HUES64 (cell line): ENCODE results near the gene SNX1.

Experiments
- H3K27ac ChIP-seq: 2 replicates; pipeline ENCODE4 v1.7.0; 2013; ENCODE audit warnings: low read depth, low read length, inconsistent platforms
- H3K27me3 ChIP-seq: 2 replicates; pipeline ENCODE4 v1.6.1; 2013; ENCODE audit warnings: mild to moderate bottlenecking, low read length; ENCODE audit not compliant: insufficient read depth
- H3K36me3 ChIP-seq: 2 replicates; pipeline ENCODE4 v1.6.1; 2013; ENCODE audit warnings: mild to moderate bottlenecking, low read length; ENCODE audit not compliant: insufficient read depth
- H3K4me1 ChIP-seq: 2 replicates; pipeline ENCODE4 v1.6.1; 2013; ENCODE audit warnings: mild to moderate bottlenecking, low read length, moderate library complexity; ENCODE audit not compliant: insufficient read depth
- H3K4me3 ChIP-seq: 2 replicates; pipeline ENCODE4 v1.5.1; 2013; ENCODE audit warnings: mild to moderate bottlenecking, low read length, moderate library complexity
- H3K9ac ChIP-seq: 2 replicates; pipeline ENCODE4 v1.6.1; 2013; ENCODE audit warnings: mild to moderate bottlenecking, low read depth, low read length
- H3K9me3 ChIP-seq: 2 replicates; pipeline ENCODE4 v1.6.1; 2013; ENCODE audit warnings: low read depth, low read length; ENCODE audit not compliant: insufficient read depth
- WGBS: fragments of 150-250, 120-280 bp; methylation state at CpG from one replicate; pipeline ENCODE4 v1.1.7; 2013; ENCODE audit warnings: missing lambda C conversion rate; 5-methylcytosine and 5-hydroxymethylcytosine counted together

The SNX1 gene

GRCh38 chr15:64149424-64149823 is 53.6 kb downstream of the SNX1 start:
- H3K9me3 ChIP-seq = no peaks in the 10 kb centered on the region
- peaks cover 6% of the 10 kb centered on the region for H3K4me1 ChIP-seq
- no peak overlapping the region for H3K27ac ChIP-seq
- no peak overlapping the region for H3K9ac ChIP-seq
- H3K4me3 ChIP-seq = no peak overlapping the region
- H3K27me3 ChIP-seq = peaks cover 23% of the 10 kb centered on the region
- peaks cover 4% of the 10 kb centered on the region for H3K36me3 ChIP-seq

GRCh38 chr15:64149893-64150578 is 54.3 kb downstream of the SNX1 start:
- H3K9ac ChIP-seq = no peak overlapping the region

GRCh38 chr15:64151727-64152506 is 56.1 kb downstream of the SNX1 start, which contains the start of gene SNX22:
TSS of gene SNX22 (plus strand) at chr15:64151731. CDS start at chr15:64151776, 45 bp downstream.
- H3K27ac ChIP-seq = no peak within 1 kb of the TSS
- H3K9me3 ChIP-seq = no peaks in the 10 kb centered on the region
- H3K9ac ChIP-seq = peak within 1 kb of the TSS; percentile 65
- WGBS = under 1% methylated on average over 83 of the region's 83 CpGs
- H3K4me3 ChIP-seq = peak within 1 kb of the TSS; percentile 61
- H3K36me3 ChIP-seq = peaks cover 25% of the 10 kb centered on the region
- peaks cover 23% of the 10 kb centered on the region for H3K27me3 ChIP-seq
- peaks cover 6% of the 10 kb centered on the region for H3K4me1 ChIP-seq

More at GRCh38 chr15:64149893-64150578, 54.3 kb downstream of the SNX1 start:
- Histone ChIP-seq H3K27ac (no peak overlapping the region), H3K4me1 (peaks cover 6% of the 10 kb centered on the region), H3K27me3 (peaks cover 23% of the 10 kb centered on the region), H3K36me3 (peaks cover 6% of the 10 kb centered on the region), H3K4me3 (no peak overlapping the region), H3K9me3 (no peaks in the 10 kb centered on the region)
- WGBS = 94% methylated on average over 9 of the region's 9 CpGs

GRCh38 chr15:64152507-64153387 is 57.0 kb downstream of the SNX1 start:
- peaks cover 34% of the 10 kb centered on the region for H3K36me3 ChIP-seq
- peak overlapping the region; percentile 65; the same call in 1 of the 2 replicates for H3K9ac ChIP-seq
- 32% methylated on average over 27 of the region's 27 CpGs for WGBS
- H3K4me3 ChIP-seq = peak overlapping the region; percentile 61
- no peaks in the 10 kb centered on the region for H3K9me3 ChIP-seq
- peaks cover 23% of the 10 kb centered on the region for H3K27me3 ChIP-seq
- peaks cover 6% of the 10 kb centered on the region for H3K4me1 ChIP-seq
- H3K27ac ChIP-seq = no peak overlapping the region

GRCh38 chr15:64153480-64154367 is 57.9 kb downstream of the SNX1 start:
- 28% methylated on average over 12 of the region's 12 CpGs for WGBS
- peaks cover 23% of the 10 kb centered on the region for H3K27me3 ChIP-seq
- H3K9me3 ChIP-seq = no peaks in the 10 kb centered on the region
- peak overlapping the region; percentile 45 for H3K27ac ChIP-seq
- peaks cover 6% of the 10 kb centered on the region for H3K4me1 ChIP-seq
- peaks cover 43% of the 10 kb centered on the region for H3K36me3 ChIP-seq
- 0 out of 2 replicates have a peak overlapping the region, but pooled peaks have one; percentile 16 for H3K9ac ChIP-seq
- H3K4me3 ChIP-seq = peak overlapping the region; percentile 61

GRCh38 chr15:64155802-64156651 is 60.2 kb downstream of the SNX1 start:
- 96% methylated on average over 15 of the region's 15 CpGs for WGBS
- Histone ChIP-seq H3K9ac (no peak overlapping the region), H3K4me1 (peaks cover 6% of the 10 kb centered on the region), H3K4me3 (no peak overlapping the region), H3K9me3 (no peaks in the 10 kb centered on the region), H3K36me3 (peaks cover 66% of the 10 kb centered on the region), H3K27ac (no peak overlapping the region), H3K27me3 (peaks cover 21% of the 10 kb centered on the region)

- no peaks in the 10 kb centered on the region for H3K9me3 ChIP-seq
- peaks cover 17% of the 10 kb centered on the region for H3K27me3 ChIP-seq
- no peak overlapping the region for H3K9ac ChIP-seq
- H3K27ac ChIP-seq = no peak overlapping the region
- peaks cover 8% of the 10 kb centered on the region for H3K4me1 ChIP-seq
- no peak overlapping the region for H3K4me3 ChIP-seq
- WGBS = 95% methylated on average over 16 of the region's 16 CpGs
- peaks cover 69% of the 10 kb centered on the region for H3K36me3 ChIP-seq
These were observed 61.0 kb downstream of the SNX1 start for GRCh38 chr15:64156652-64157331.

GRCh38 chr15:64157599-64158125 is 61.9 kb downstream of the SNX1 start:
- peaks cover 8% of the 10 kb centered on the region for H3K27me3 ChIP-seq
- no peak overlapping the region for H3K27ac ChIP-seq
- WGBS = 100% methylated on average over 1 of the region's 1 CpG
- no peaks in the 10 kb centered on the region for H3K9me3 ChIP-seq
- no peak overlapping the region for H3K4me3 ChIP-seq
- no peak overlapping the region for H3K9ac ChIP-seq
- H3K4me1 ChIP-seq = peaks cover 10% of the 10 kb centered on the region
- H3K36me3 ChIP-seq = peaks cover 71% of the 10 kb centered on the region

- peaks cover 9% of the 10 kb centered on the region for H3K4me1 ChIP-seq
- no peak overlapping the region for H3K4me3 ChIP-seq
- H3K9me3 ChIP-seq = no peaks in the 10 kb centered on the region
- H3K27ac ChIP-seq = no peak overlapping the region
- H3K9ac ChIP-seq = no peak overlapping the region
- peaks cover 71% of the 10 kb centered on the region for H3K36me3 ChIP-seq
- no peaks in the 10 kb centered on the region for H3K27me3 ChIP-seq
- 94% methylated on average over 11 of the region's 11 CpGs for WGBS
These were observed 62.8 kb downstream of the SNX1 start for GRCh38 chr15:64158363-64159134.
